ENCODE measurements around the gene MAPKBP1.

DNA sequence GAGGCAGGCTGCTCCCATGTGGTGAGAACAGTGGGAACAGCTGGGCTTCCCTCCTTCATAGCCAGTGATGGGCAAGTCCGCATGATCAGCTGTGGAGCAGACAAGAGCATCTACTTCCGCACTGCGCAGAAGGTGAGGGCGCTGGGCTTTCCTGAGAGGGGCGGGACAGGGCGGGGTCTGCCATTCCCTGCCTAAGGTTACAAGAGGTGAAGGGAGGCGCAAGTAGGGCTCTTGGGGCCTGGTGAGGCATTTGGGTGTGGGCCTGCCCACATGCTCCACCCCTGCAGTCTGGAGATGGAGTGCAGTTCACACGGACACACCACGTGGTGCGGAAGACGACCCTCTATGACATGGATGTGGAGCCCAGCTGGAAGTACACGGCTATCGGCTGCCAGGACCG is 43.0 kb downstream of the MAPKBP1 start:
- TF ChIP-seq EZH2 (IDR thresholded peaks at IDR 0.05; ENCODE audit: borderline replicate concordance, insufficient read depth, low read length, poor library complexity, severe bottlenecking): no peak
- TF ChIP-seq CTCF (IDR thresholded peaks at IDR 0.05; ENCODE audit: poor library complexity, severe bottlenecking): no peak
- no peak for TF ChIP-seq SMC3 (conservative IDR thresholded peaks at IDR 0.05; ENCODE audit: poor library complexity)
- no peak for TF ChIP-seq POLR2AphosphoS5 (IDR thresholded peaks at IDR 0.05)

All from neural cell (in vitro differentiated cells).